ENCODE measurements around the gene IFIT3. TPM values are rescaled to one million over a fixed set of nuclear protein-coding genes. Genes with fewer than 3 reads are reported as not detected.

Gene IFIT3
- total and polyA plus RNA-seq, 7 experiments from 2014 or later = 1.8 to 22.3 (median 4.1) TPM

- DNase-seq = no peak
- H3K9me3 ChIP-seq (ENCODE audit: control insufficient read depth in 2 of 3, low read length in 3 of 3) = no peaks in the 10 kb centered on the region
- peaks cover 0 to 7% of the 10 kb centered on the region in 2 donors for H3K4me1 ChIP-seq (ENCODE audit: control insufficient read depth in 2 of 2, insufficient read depth in 2 of 2, low read length in 2 of 2)
- intact Hi-C loops (cut with micrococcal nuclease) = no loop called here
- no peaks in the 10 kb centered on the region for H3K36me3 Mint-ChIP-seq
- no peaks in the 10 kb centered on the region for H3K36me3 ChIP-seq (ENCODE audit: control insufficient read depth in 2 of 3, insufficient read depth in 3 of 3, low read length in 3 of 3)
- H3K4me3 Mint-ChIP-seq = no peak overlapping the region
- H3K4me3 ChIP-seq (ENCODE audit: low read length) = no peak overlapping the region
- peaks cover 0 to 27% (median 0%) of the 10 kb centered on the region in 5 donors for H3K27me3 Mint-ChIP-seq
- no peak overlapping the region for H3K27ac Mint-ChIP-seq
- H3K4me1 Mint-ChIP-seq = peaks cover 0 to 15% (median 9%) of the 10 kb centered on the region in 7 donors
- H3K9me3 Mint-ChIP-seq = no peaks in the 10 kb centered on the region
- ATAC-seq = no peak
- no peak overlapping the region for H3K27ac ChIP-seq (ENCODE audit: low read depth, low read length)
- POLR2A ChIA-PET = no interaction called here
- CTCF ChIA-PET = interaction anchor here (0.6 kb wide), 1 partner anchor 14 kb away, joined by 3 read pairs; no protein-coding TSS in a partner anchor
- H3K27me3 ChIP-seq (ENCODE audit: control insufficient read depth in 2 of 2, insufficient read depth in 2 of 2, low read length in 2 of 2) = no peaks in the 10 kb centered on the region
Measured at GRCh38 chr10:89371079-89371478, 43.3 kb downstream of the IFIT3 start.

DNA sequence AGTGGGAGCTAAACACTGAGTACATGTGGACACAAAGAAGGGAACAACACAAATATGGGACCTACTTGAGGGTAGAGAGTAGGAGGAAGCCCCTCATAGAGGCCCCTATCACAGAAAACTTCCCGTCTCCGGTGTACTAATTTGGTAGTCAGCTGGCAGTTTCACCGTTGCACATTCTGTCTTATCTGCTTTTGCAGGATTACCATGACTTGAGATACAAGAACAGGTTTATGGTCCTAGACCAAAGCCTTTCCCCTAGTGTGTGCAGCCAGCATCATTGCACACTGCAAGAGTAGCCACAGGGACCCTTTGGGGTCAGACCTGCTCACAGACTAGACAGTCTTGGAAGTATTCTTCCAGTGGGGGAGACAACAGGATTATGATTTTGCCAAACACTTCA is 44.2 kb downstream of the IFIT3 start:
- DNase-seq (no peak), ATAC-seq (no peak)
- H3K4me3 ChIP-seq (ENCODE audit: low read length) = no peak overlapping the region
- H3K4me1 ChIP-seq (ENCODE audit: control insufficient read depth in 2 of 2, insufficient read depth in 2 of 2, low read length in 2 of 2) = peaks cover 0 to 7% of the 10 kb centered on the region in 2 donors
- H3K27ac Mint-ChIP-seq = no peak overlapping the region
- intact Hi-C loops (cut with micrococcal nuclease) = no loop called here
- H3K9me3 Mint-ChIP-seq = no peaks in the 10 kb centered on the region
- H3K36me3 ChIP-seq (ENCODE audit: control insufficient read depth in 2 of 3, insufficient read depth in 3 of 3, low read length in 3 of 3) = no peaks in the 10 kb centered on the region
- ChIA-PET CTCF (no interaction called here), POLR2A (interaction anchor here (1.6 kb wide), 1 partner anchor 68 kb away, joined by 3 read pairs; no protein-coding TSS in a partner anchor)
- no peak overlapping the region for H3K4me3 Mint-ChIP-seq
- H3K27me3 ChIP-seq (ENCODE audit: control insufficient read depth in 2 of 2, insufficient read depth in 2 of 2, low read length in 2 of 2) = no peaks in the 10 kb centered on the region
- H3K27me3 Mint-ChIP-seq = peaks cover 0 to 32% (median 0%) of the 10 kb centered on the region in 5 donors
- no peaks in the 10 kb centered on the region for H3K36me3 Mint-ChIP-seq
- H3K9me3 ChIP-seq (ENCODE audit: control insufficient read depth in 2 of 3, low read length in 3 of 3) = no peaks in the 10 kb centered on the region
- no peak overlapping the region for H3K27ac ChIP-seq (ENCODE audit: low read depth, low read length)
- H3K4me1 Mint-ChIP-seq = peaks cover 0 to 15% (median 7%) of the 10 kb centered on the region in 7 donors

DNA sequence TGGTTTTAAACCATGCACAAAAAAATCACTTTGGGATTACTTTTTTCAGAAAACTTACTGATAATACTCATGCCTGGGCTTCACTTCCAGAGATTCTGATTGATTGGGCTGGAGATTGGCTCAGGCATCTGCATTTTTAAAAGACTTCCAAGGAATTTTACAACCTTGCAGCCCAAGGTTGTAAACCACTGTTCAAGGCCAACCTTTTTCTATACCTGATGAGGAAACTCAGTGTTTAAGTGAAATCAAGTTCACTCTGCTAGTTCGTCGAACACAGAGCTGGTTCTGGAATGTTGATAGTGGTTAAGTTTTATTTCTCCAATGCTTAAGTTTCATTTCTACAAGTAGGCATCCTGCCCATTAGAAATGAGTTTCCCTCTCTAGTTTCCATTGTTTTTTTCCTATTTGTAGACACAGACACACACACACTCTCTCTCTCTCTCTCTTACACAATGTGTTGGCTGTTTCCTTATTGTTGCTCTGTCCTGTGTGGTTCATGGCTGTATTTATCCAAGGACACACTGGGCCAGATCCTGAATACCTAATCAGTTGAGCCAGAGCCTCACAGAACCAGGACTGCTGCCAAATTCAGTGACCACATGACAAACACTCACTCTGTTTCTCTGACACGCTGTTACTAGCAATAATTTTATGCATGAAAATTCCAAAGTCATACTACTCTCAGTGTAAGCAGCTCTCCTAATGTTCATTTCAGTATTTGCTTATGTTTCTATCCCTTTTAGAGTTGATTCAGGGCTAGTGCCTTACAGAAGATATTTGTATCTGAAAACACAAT is 46.3 kb downstream of the IFIT3 start:
- Histone ChIP-seq H3K4me3 (ENCODE audit: low read length) (no peak overlapping the region), H3K36me3 (ENCODE audit: control insufficient read depth in 2 of 3, insufficient read depth in 3 of 3, low read length in 3 of 3) (no peaks in the 10 kb centered on the region), H3K27me3 (ENCODE audit: control insufficient read depth in 2 of 2, insufficient read depth in 2 of 2, low read length in 2 of 2) (no peaks in the 10 kb centered on the region), H3K27ac (ENCODE audit: low read depth, low read length) (no peak overlapping the region), H3K9me3 (ENCODE audit: control insufficient read depth in 2 of 3, low read length in 3 of 3) (no peaks in the 10 kb centered on the region), H3K4me1 (ENCODE audit: control insufficient read depth in 2 of 2, insufficient read depth in 2 of 2, low read length in 2 of 2) (no peaks in the 10 kb centered on the region)
- H3K36me3 Mint-ChIP-seq = peaks cover 0 to 4% (median 0%) of the 10 kb centered on the region in 5 donors
- no peak overlapping the region for H3K27ac Mint-ChIP-seq
- ChIA-PET CTCF (interaction anchor here (0.9 kb wide), 1 partner anchor 72 kb away, joined by 3 read pairs; the partner anchor contains the start of gene IFIT2), POLR2A (interaction anchor here (0.9 kb wide), 1 partner anchor 19 kb away, joined by 3 read pairs; the partner anchor contains the start of gene IFIT1)
- H3K4me3 Mint-ChIP-seq = no peak overlapping the region
- no peak for DNase-seq
- intact Hi-C loops (cut with micrococcal nuclease) = no loop called here
- peaks cover 0 to 33% (median 0%) of the 10 kb centered on the region in 5 donors for H3K27me3 Mint-ChIP-seq
- ATAC-seq = no peak
- no peaks in the 10 kb centered on the region for H3K9me3 Mint-ChIP-seq
- peaks cover 0 to 13% (median 2%) of the 10 kb centered on the region in 7 donors for H3K4me1 Mint-ChIP-seq

DNA sequence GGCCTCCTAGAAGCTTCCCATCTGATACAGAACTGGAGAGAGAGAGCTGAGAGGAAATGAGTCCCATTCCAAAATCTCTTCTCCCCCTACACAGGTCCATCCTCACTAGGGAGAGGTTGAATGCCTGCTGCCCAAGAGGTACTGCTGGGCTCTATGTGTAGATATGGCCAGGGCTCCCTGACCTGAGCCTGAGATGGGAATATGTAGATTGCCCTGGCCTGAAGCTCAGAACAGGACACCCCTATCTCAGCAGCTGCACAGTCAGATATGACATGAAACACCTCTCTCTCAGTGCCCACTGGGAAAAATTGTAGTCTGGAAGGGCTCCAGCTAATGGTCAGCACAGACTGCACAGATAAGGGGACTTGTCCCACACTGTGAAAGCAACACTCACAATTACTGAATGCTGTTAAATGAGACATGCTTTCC is 46.9 kb downstream of the IFIT3 start:
- peaks cover 0 to 31% (median 0%) of the 10 kb centered on the region in 5 donors for H3K27me3 Mint-ChIP-seq
- no peak overlapping the region for H3K27ac ChIP-seq (ENCODE audit: low read depth, low read length)
- no peaks in the 10 kb centered on the region for H3K4me1 ChIP-seq (ENCODE audit: control insufficient read depth in 2 of 2, insufficient read depth in 2 of 2, low read length in 2 of 2)
- no peak overlapping the region for H3K4me3 ChIP-seq (ENCODE audit: low read length)
- ChIA-PET POLR2A (interaction anchor here (0.9 kb wide), 1 partner anchor 18 kb away, joined by 3 read pairs; the partner anchor contains the start of gene IFIT1), CTCF (interaction anchor here (0.9 kb wide), 1 partner anchor 73 kb away, joined by 3 read pairs; the partner anchor contains the start of gene IFIT2)
- intact Hi-C loops (cut with micrococcal nuclease) = no loop called here
- peaks cover 0 to 7% (median 0%) of the 10 kb centered on the region in 7 donors for H3K4me1 Mint-ChIP-seq
- no peaks in the 10 kb centered on the region for H3K9me3 Mint-ChIP-seq
- no peak overlapping the region for H3K27ac Mint-ChIP-seq
- H3K36me3 ChIP-seq (ENCODE audit: control insufficient read depth in 2 of 3, insufficient read depth in 3 of 3, low read length in 3 of 3) = no peaks in the 10 kb centered on the region
- peaks cover 0 to 4% (median 0%) of the 10 kb centered on the region in 5 donors for H3K36me3 Mint-ChIP-seq
- H3K4me3 Mint-ChIP-seq = no peak overlapping the region
- ATAC-seq (no peak), DNase-seq (no peak)
- H3K9me3 ChIP-seq (ENCODE audit: control insufficient read depth in 2 of 3, low read length in 3 of 3) = no peaks in the 10 kb centered on the region
- H3K27me3 ChIP-seq (ENCODE audit: control insufficient read depth in 2 of 2, insufficient read depth in 2 of 2, low read length in 2 of 2) = no peaks in the 10 kb centered on the region

DNA sequence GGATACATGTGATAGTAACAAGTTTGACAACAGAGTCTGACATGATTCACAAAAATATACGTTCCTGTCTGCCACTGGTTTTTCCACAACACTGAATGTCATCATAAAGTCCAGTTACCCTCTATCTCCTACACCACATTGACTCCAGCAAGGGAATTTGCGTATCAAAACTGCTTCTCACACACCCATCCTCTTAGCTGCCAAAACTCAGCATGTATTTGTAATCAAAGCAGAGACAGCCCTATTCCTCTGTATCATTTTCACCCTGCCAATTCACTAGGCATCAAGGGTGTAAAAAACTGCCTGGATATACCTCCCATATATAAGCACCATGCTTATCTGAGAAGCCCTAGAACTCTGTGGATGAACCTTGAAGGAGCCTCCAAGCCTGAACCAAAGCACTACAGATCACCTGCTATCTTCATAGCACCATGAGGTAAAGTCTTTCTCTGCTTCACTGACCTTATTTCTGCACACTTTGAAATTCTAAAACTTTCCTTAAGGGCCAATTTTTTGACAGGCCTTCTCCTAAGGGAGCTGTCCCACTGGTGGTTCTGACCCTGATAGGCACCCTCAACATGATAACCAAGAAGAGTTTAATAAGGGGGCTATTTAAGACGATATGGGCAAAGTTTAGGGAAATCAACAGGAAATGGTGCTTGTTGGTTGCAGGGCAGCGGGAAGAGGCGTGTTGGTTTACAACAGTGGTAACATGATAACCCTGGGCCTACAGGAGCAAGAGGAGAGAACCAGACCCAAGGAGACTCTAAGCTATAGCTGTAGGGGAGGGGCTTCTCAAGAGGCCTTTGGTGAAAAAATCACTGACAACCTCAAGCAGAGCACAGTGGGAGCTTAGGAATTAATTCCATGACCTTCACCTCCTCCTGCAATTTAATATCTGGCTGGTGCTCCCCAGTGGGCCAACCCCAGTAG is 50.2 kb downstream of the IFIT3 start, which contains the start of gene IFIT1B:
TSS of gene IFIT1B (plus strand) at position 352 of the 933 bp plus-strand sequence. CDS start at position 432, 80 bp downstream.
- Histone ChIP-seq H3K27me3 (ENCODE audit: control insufficient read depth in 2 of 2, insufficient read depth in 2 of 2, low read length in 2 of 2) (no peaks in the 10 kb centered on the region), H3K9me3 (ENCODE audit: control insufficient read depth in 2 of 3, low read length in 3 of 3) (no peaks in the 10 kb centered on the region), H3K4me3 (ENCODE audit: low read length) (no peak within 1 kb of the TSS), H3K4me1 (ENCODE audit: control insufficient read depth in 2 of 2, insufficient read depth in 2 of 2, low read length in 2 of 2) (no peaks in the 10 kb centered on the region), H3K27ac (ENCODE audit: low read depth, low read length) (no peak within 1 kb of the TSS), H3K36me3 (ENCODE audit: control insufficient read depth in 2 of 3, insufficient read depth in 3 of 3, low read length in 3 of 3) (no peaks in the 10 kb centered on the region)
- Mint-ChIP-seq H3K9me3 (no peaks in the 10 kb centered on the region), H3K36me3 (peaks cover 0 to 4% (median 0%) of the 10 kb centered on the region in 5 donors), H3K27ac (peak within 1 kb of the TSS in 2 of 9 donors; percentile 7 to 59), H3K4me1 (peaks cover 0 to 6% (median 0%) of the 10 kb centered on the region in 7 donors), H3K4me3 (no peak within 1 kb of the TSS), H3K27me3 (peaks cover 0 to 19% (median 0%) of the 10 kb centered on the region in 5 donors)
- CTCF ChIA-PET = interaction anchor here (0.7 to 1.2 kb wide), 2 partner anchors 14 to 179 kb away, joined by 3 to 4 read pairs; no protein-coding TSS in a partner anchor
- intact Hi-C loops (cut with micrococcal nuclease) = no loop called here
- DNase-seq (no peak), ATAC-seq (no peak)
- POLR2A ChIA-PET = no interaction called here

- CTCF ChIA-PET = interaction anchor here (1.2 kb wide), 1 partner anchor 178 kb away, joined by 4 read pairs; no protein-coding TSS in a partner anchor
- H3K27ac ChIP-seq (ENCODE audit: low read depth, low read length) = no peak overlapping the region
- Mint-ChIP-seq H3K4me1 (peaks cover 0 to 4% (median 0%) of the 10 kb centered on the region in 7 donors), H3K27me3 (peaks cover 0 to 25% (median 0%) of the 10 kb centered on the region in 5 donors), H3K36me3 (peaks cover 0 to 4% (median 0%) of the 10 kb centered on the region in 5 donors), H3K27ac (no peak overlapping the region), H3K4me3 (no peak overlapping the region), H3K9me3 (no peaks in the 10 kb centered on the region)
- DNase-seq (no peak), ATAC-seq (no peak)
- intact Hi-C loops (cut with micrococcal nuclease) = no loop called here
- POLR2A ChIA-PET = no interaction called here
- no peaks in the 10 kb centered on the region for H3K4me1 ChIP-seq (ENCODE audit: control insufficient read depth in 2 of 2, insufficient read depth in 2 of 2, low read length in 2 of 2)
- H3K9me3 ChIP-seq (ENCODE audit: control insufficient read depth in 2 of 3, low read length in 3 of 3) = no peaks in the 10 kb centered on the region
- no peaks in the 10 kb centered on the region for H3K27me3 ChIP-seq (ENCODE audit: control insufficient read depth in 2 of 2, insufficient read depth in 2 of 2, low read length in 2 of 2)
- H3K36me3 ChIP-seq (ENCODE audit: control insufficient read depth in 2 of 3, insufficient read depth in 3 of 3, low read length in 3 of 3) = no peaks in the 10 kb centered on the region
- H3K4me3 ChIP-seq (ENCODE audit: low read length) = no peak overlapping the region
Measured at GRCh38 chr10:89379103-89379502, 51.3 kb downstream of the IFIT3 start.
